ENCODE data around the gene SLC9A9. TPM values are rescaled to one million over a fixed set of nuclear protein-coding genes. Genes with fewer than 3 reads are reported as not detected.

The SLC9A9 gene
- total and polyA plus RNA-seq, 8 donors: 0.28 to 5.9 (median 0.75) TPM

GRCh38 chr3:143718463-143718862, 129.8 kb downstream of the SLC9A9 start:
- no peak for FAIRE-seq
- intact Hi-C loops (cut with DNase I): no loop called here
- ATAC-seq: no peak
- no peaks in the 10 kb centered on the region for H3K27me3 ChIP-seq
- no peaks in the 10 kb centered on the region for H3K36me3 ChIP-seq
- no peak for TF ChIP-seq CTCF (IDR thresholded peaks at IDR 0.05)
- no peak for DNase-seq
- H3K4me1 ChIP-seq: no peaks in the 10 kb centered on the region
- no peak overlapping the region for H3K27ac ChIP-seq
- H3K9me3 ChIP-seq: no peaks in the 10 kb centered on the region
- 40 to 42% methylated on average over 7 of the region's 7 CpGs for WGBS, 2 donors
- H3K4me3 ChIP-seq: no peak overlapping the region

- no peak for TF ChIP-seq CTCF (IDR thresholded peaks at IDR 0.05)
- Histone ChIP-seq H3K4me3 (no peak overlapping the region), H3K9me3 (no peaks in the 10 kb centered on the region), H3K27ac (no peak overlapping the region), H3K36me3 (no peaks in the 10 kb centered on the region), H3K4me1 (no peaks in the 10 kb centered on the region), H3K27me3 (no peaks in the 10 kb centered on the region)
- intact Hi-C loops (cut with DNase I): no loop called here
- ATAC-seq (no peak), DNase-seq (no peak), FAIRE-seq (no peak)
- 45 to 46% methylated on average over 4 of the region's 4 CpGs for WGBS, 2 donors
Measured at GRCh38 chr3:143716731-143717130, 131.5 kb downstream of the SLC9A9 start.

GRCh38 chr3:143712522-143712921, 135.7 kb downstream of the SLC9A9 start:
- DNase-seq (no peak), ATAC-seq (no peak), FAIRE-seq (no peak)
- no peaks in the 10 kb centered on the region for H3K36me3 ChIP-seq
- H3K4me1 ChIP-seq: no peaks in the 10 kb centered on the region
- H3K4me3 ChIP-seq: no peak overlapping the region
- H3K9me3 ChIP-seq: no peaks in the 10 kb centered on the region
- intact Hi-C loops (cut with DNase I): no loop called here
- no peaks in the 10 kb centered on the region for H3K27me3 ChIP-seq
- TF ChIP-seq CTCF (IDR thresholded peaks at IDR 0.05): no peak
- H3K27ac ChIP-seq: no peak overlapping the region

- intact Hi-C loops (cut with DNase I): no loop called here
- 39 to 60% methylated on average over 1 of the region's 1 CpG for WGBS, 2 donors
- no peak overlapping the region for H3K27ac ChIP-seq
- FAIRE-seq: no peak
- no peak for TF ChIP-seq CTCF (IDR thresholded peaks at IDR 0.05)
- H3K27me3 ChIP-seq: no peaks in the 10 kb centered on the region
- H3K4me3 ChIP-seq: no peak overlapping the region
- no peaks in the 10 kb centered on the region for H3K9me3 ChIP-seq
- no peaks in the 10 kb centered on the region for H3K36me3 ChIP-seq
- no peak for ATAC-seq
- no peaks in the 10 kb centered on the region for H3K4me1 ChIP-seq
- no peak for DNase-seq
Measured at GRCh38 chr3:143707848-143708247, 140.4 kb downstream of the SLC9A9 start.

DNA sequence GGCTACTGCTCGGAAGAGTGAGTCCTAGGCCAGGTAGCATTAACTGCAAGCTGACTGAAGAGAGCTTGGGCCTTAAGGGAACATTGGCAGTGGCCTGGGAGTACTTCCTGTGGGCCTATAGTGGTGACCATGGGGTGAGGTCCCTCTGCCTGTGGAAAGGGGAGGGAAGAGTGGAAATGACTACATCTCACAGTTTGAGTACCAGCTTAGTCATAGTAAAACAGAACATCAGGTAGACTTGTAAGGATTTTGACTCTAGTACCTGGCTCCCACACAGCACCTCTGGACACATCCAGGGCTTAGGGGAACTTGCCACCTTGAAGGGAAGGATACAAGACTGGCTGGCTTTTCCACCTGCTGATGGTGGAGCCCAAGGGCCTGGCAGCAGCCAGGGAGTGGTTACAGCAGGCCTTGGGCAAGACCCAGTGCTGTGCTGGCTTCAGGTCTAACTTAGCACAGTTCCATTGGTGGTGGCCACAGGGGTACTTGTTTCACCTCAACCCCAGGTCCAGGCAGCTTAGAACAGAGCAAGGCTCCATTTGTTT, 147.8 kb downstream of the SLC9A9 start:
- intact Hi-C loops (cut with DNase I): no loop called here
- Histone ChIP-seq H3K27me3 (no peaks in the 10 kb centered on the region), H3K36me3 (no peaks in the 10 kb centered on the region), H3K4me3 (no peak overlapping the region), H3K4me1 (no peaks in the 10 kb centered on the region), H3K9me3 (no peaks in the 10 kb centered on the region), H3K27ac (no peak overlapping the region)
- ATAC-seq (no peak), DNase-seq (no peak), FAIRE-seq (no peak)
- no peak for TF ChIP-seq CTCF (IDR thresholded peaks at IDR 0.05)
- WGBS, 2 donors: 58 to 61% methylated on average over 1 of the region's 1 CpG
